Upper lobe of left lung (tissue), 6 donors: Measurements from ENCODE around the gene CMIP. TPM values are rescaled to one million over a fixed set of nuclear protein-coding genes. Genes with fewer than 3 reads are reported as not detected.
A peak's percentile ranks its signal among the peaks of the same experiment; 100 is the strongest.

Experiments
- ATAC-seq, 2 donors: fragments of 200-7000 bp; cut with Tn5 transposase; one replicate each; pipeline ENCODE4 v1.9.1; 2022; ENCODE audit warnings: mild to moderate bottlenecking in 2 of 2, moderate library complexity in 2 of 2; ENCODE audit not compliant: low FRiP score in 2 of 2
- DNase-seq, 2 donors: peaks; one replicate each; pipeline ENCODE4 v3.0.0-alpha.2; 2019 to 2020
- H3K27ac ChIP-seq, 4 donors: fragments of 200-600 bp; sonication (generic); one replicate each; pipeline ENCODE4 v1.5.1; 2016 to 2019
- H3K27me3 ChIP-seq, 4 donors: fragments of 200-600 bp; sonication (generic); one replicate each; pipeline ENCODE4 v1.5.1; 2017 to 2019
- H3K36me3 ChIP-seq, 4 donors: fragments of 200-600 bp; sonication (generic); one replicate each; pipeline ENCODE4 v1.5.1; 2016 to 2019
- H3K4me1 ChIP-seq, 4 donors: fragments of 200-600 bp; sonication (generic); one replicate each; pipeline ENCODE4 v1.5.1; 2018 to 2019
- H3K4me3 ChIP-seq, 4 donors: fragments of 200-600 bp; sonication (generic); one replicate each; pipeline ENCODE4 v1.5.1; 2017 to 2019; ENCODE audit warnings: mild to moderate bottlenecking in 2 of 4, moderate library complexity in 1 of 4
- H3K9me3 ChIP-seq, 4 donors: fragments of 200-600 bp; sonication (generic); one replicate each; pipeline ENCODE4 v1.5.1; 2018 to 2019
- CTCF ChIP-seq, 6 experiments: fragments of 450-650 bp in 4 of 6; fragments of 200-600 bp in 2 of 6; sonication (generic) in 2 of 6; IDR thresholded peaks; one replicate each; pipeline ENCODE4 v1.5.1; 2016 to 2019; ENCODE audit warnings: antibody characterized with exemption in 6 of 6
- EP300 ChIP-seq, 4 donors: sonication (generic); formaldehyde crosslinking; IDR thresholded peaks; one replicate each; pipeline ENCODE4 v1.5.1; 2017; ENCODE audit warnings: antibody characterized with exemption in 4 of 4, control low read depth in 2 of 4
- POLR2A ChIP-seq, 4 donors: fragments of 450-650 bp; IDR thresholded peaks; one replicate each; pipeline ENCODE4 v1.5.1; 2016 to 2017; ENCODE audit warnings: antibody characterized with exemption in 4 of 4, mild to moderate bottlenecking in 2 of 4
- POLR2AphosphoS5 ChIP-seq, 2 donors: sonication (generic); formaldehyde crosslinking; IDR thresholded peaks; one replicate each; pipeline ENCODE4 v1.5.1; 2017; ENCODE audit warnings: antibody characterized with exemption in 2 of 2
- WGBS, 2 donors: methylation state at CpG; one replicate each; pipeline ENCODE4 v1.1.5; 2017 to 2018; 5-methylcytosine and 5-hydroxymethylcytosine counted together
- total RNA-seq, 6 donors: library from RNA; depleted of rRNA in 4 of 6; stranded (reverse); fragments of >200 nt in 4 of 6; gene quantifications; one replicate each; pipeline versions ENCODE4 v1.1.0 to v1.2.1, GENCODE V29; 2016 to 2021
- donor health status: DM: no; HTN: no; CAD: no; lungs with moderate emphysema.
- donor health status: DM: no; HTN: yes; CAD: no; lungs with severe emphysema.

CMIP gene
- total RNA-seq, 6 donors from 2014 or later = 48.3 to 109 (median 67.6) TPM

DNA sequence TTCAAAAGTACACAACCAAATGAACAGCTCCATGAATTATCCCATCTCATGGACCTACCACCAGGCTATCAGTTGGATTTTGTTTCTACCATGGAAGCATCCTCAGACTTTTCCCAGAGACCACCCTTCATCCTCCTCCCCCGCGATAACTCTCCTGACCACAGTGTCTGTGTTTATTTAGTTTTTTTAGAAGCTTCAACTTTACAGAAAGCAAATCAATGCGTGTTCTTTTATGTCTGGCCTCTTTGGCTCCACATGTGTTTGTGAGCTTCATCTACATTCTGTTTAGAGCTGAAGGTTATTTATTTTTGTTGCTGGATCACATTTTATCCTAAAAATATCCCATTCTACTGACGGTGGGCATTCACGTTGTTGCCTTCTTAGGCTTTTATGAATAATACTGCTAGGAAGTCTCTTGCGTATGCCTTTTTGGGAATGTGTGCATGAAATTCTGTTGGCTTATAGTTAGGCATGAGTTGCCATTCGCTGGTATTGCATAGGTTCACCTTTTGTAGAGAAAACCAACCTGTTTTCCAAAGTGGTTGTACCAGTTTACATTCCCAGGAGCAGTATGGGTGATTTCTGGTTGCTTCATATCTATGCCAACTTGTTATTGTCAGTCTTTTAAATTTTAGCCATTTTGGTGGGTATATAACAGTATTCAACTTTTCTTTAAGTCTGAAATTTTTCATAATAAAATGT lies 83.0 kb downstream of the CMIP start:
- Histone ChIP-seq H3K27ac (peak overlapping the region in 2 of 4 donors; percentile 38 to 58), H3K4me1 (peaks cover 21 to 36% (median 30%) of the 10 kb centered on the region in 4 donors), H3K4me3 (no peak overlapping the region), H3K9me3 (no peaks in the 10 kb centered on the region), H3K36me3 (peaks cover 0 to 4% (median 2%) of the 10 kb centered on the region in 4 donors), H3K27me3 (no peaks in the 10 kb centered on the region)
- ATAC-seq (no peak), DNase-seq (no peak)
- 88 to 90% methylated on average over 7 of the region's 7 CpGs for WGBS, 2 donors
- no peak for TF ChIP-seq EP300 (IDR thresholded peaks at IDR 0.05)

DNA sequence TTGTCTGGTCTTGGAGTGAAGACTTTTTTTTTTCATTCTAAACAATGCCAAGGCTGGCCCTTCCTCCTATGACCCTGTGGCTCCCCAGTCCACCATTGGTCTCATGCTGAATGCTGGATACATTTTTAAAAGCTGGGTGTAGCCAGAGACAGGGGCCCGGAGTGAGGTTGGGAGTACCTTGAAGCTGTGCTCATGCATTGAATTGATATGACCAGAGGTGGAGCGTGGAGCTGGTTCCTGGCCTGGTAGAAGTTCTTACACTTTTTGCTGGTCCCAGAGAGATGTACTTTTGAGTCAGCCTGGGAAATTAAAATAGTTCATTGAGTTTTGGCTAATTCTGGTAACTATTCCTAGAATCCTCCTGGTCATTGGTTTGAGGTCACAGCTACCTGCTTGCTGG lies 83.6 kb downstream of the CMIP start:
- H3K27ac ChIP-seq = no peak overlapping the region
- TF ChIP-seq POLR2A (IDR thresholded peaks at IDR 0.05) (no peak), EP300 (IDR thresholded peaks at IDR 0.05) (no peak), CTCF (IDR thresholded peaks at IDR 0.05) (no peak), POLR2AphosphoS5 (IDR thresholded peaks at IDR 0.05) (no peak)
- H3K36me3 ChIP-seq = peaks cover 0 to 4% (median 2%) of the 10 kb centered on the region in 4 donors
- H3K9me3 ChIP-seq = no peaks in the 10 kb centered on the region
- no peaks in the 10 kb centered on the region for H3K27me3 ChIP-seq
- no peak for ATAC-seq
- 97 to 100% methylated on average over 2 of the region's 2 CpGs for WGBS, 2 donors
- no peak overlapping the region for H3K4me3 ChIP-seq
- DNase-seq = no peak
- H3K4me1 ChIP-seq = peaks cover 21 to 34% (median 30%) of the 10 kb centered on the region in 4 donors

- peaks cover 21 to 43% (median 27%) of the 10 kb centered on the region in 4 donors for H3K4me1 ChIP-seq
- WGBS, 2 donors = 89 to 94% methylated on average over 15 to 16 of the region's 16 CpGs
- no peak overlapping the region for H3K4me3 ChIP-seq
- no peaks in the 10 kb centered on the region for H3K9me3 ChIP-seq
- no peaks in the 10 kb centered on the region for H3K36me3 ChIP-seq
- DNase-seq (no peak), ATAC-seq (no peak)
- TF ChIP-seq POLR2A (IDR thresholded peaks at IDR 0.05) (no peak), EP300 (IDR thresholded peaks at IDR 0.05) (no peak), POLR2AphosphoS5 (IDR thresholded peaks at IDR 0.05) (no peak), CTCF (IDR thresholded peaks at IDR 0.05) (no peak)
- no peaks in the 10 kb centered on the region for H3K27me3 ChIP-seq
- no peak overlapping the region for H3K27ac ChIP-seq
Measured at GRCh38 chr16:81530296-81530721, 85.7 kb downstream of the CMIP start.

DNA sequence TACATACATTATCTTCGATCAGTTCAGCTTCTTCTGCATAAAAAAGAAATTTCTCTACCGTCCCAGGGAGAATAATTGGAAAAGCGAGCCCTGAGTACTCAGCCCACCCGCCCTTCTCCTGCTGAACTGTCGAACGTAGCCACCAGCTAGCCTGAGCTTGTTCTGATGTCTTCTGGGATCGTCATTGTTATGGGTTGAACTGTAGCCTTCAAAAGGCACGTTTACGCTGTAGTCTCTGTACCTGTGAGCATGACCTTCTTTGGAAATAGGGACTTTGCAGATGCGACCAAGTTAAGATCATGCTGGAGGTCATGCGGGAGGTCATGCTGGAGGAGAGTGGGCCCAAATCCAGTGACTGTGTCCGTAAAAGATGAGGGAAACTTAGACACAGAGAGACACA lies 86.2 kb downstream of the CMIP start:
- Histone ChIP-seq H3K4me1 (peaks cover 20 to 38% (median 25%) of the 10 kb centered on the region in 4 donors), H3K9me3 (no peaks in the 10 kb centered on the region), H3K36me3 (no peaks in the 10 kb centered on the region), H3K27me3 (no peaks in the 10 kb centered on the region), H3K4me3 (no peak overlapping the region), H3K27ac (no peak overlapping the region)
- ATAC-seq (no peak), DNase-seq (no peak)
- 90 to 91% methylated on average over 12 of the region's 12 CpGs for WGBS, 2 donors
- TF ChIP-seq EP300 (IDR thresholded peaks at IDR 0.05) = no peak
- no peak for TF ChIP-seq POLR2AphosphoS5 (IDR thresholded peaks at IDR 0.05)
- no peak for TF ChIP-seq POLR2A (IDR thresholded peaks at IDR 0.05)
- TF ChIP-seq CTCF (IDR thresholded peaks at IDR 0.05) = no peak

GRCh38 chr16:81531419-81531821 lies 86.8 kb downstream of the CMIP start:
- ATAC-seq (peak; percentile 29 to 67), DNase-seq (peak in 1 of 2 donors; percentile 57)
- no peak for TF ChIP-seq POLR2A (IDR thresholded peaks at IDR 0.05)
- no peak for TF ChIP-seq CTCF (IDR thresholded peaks at IDR 0.05)
- TF ChIP-seq EP300 (IDR thresholded peaks at IDR 0.05) = no peak
- no peak for TF ChIP-seq POLR2AphosphoS5 (IDR thresholded peaks at IDR 0.05)
- peaks cover 14 to 32% (median 20%) of the 10 kb centered on the region in 4 donors for H3K4me1 ChIP-seq
- H3K4me3 ChIP-seq = no peak overlapping the region
- no peaks in the 10 kb centered on the region for H3K27me3 ChIP-seq
- H3K36me3 ChIP-seq = no peaks in the 10 kb centered on the region
- H3K9me3 ChIP-seq = no peaks in the 10 kb centered on the region
- no peak overlapping the region for H3K27ac ChIP-seq
- 74% methylated on average over 11 of the region's 11 CpGs for WGBS, 2 donors
